ENCODE data around the gene GFI1. TPM values are rescaled to one million over a fixed set of nuclear protein-coding genes. Genes with fewer than 3 reads are reported as not detected.
A peak's percentile ranks its signal among the peaks of the same experiment; 100 is the strongest.

The GFI1 gene
- total and polyA plus RNA-seq, 2 experiments from 2014 or later: 0.10 TPM; not detected in 1

- WGBS (ENCODE audit: low lambda C conversion rate, missing lambda C conversion rate): 100% methylated on average over 1 of the region's 1 CpG
- no peak for TF ChIP-seq EZH2phosphoT487 (IDR thresholded peaks at IDR 0.05; ENCODE audit: low read depth, severe bottlenecking, unreplicated experiment)
- no peak for TF ChIP-seq EZH2 (IDR thresholded peaks at IDR 0.05; ENCODE audit: borderline replicate concordance)
- no peak for TF ChIP-seq CTCF (IDR thresholded peaks at IDR 0.05; ENCODE audit: poor library complexity)
- DNase-seq (ENCODE audit: low spot score): no peak
These were observed 22.9 kb upstream of the GFI1 start for GRCh38 chr1:92509619-92510018.

GRCh38 chr1:92505015-92505692 is 18.4 kb upstream of the GFI1 start:
- Histone ChIP-seq H3K27ac (no peak overlapping the region), H2AFZ (no peak overlapping the region), H3K79me2 (no peaks in the 10 kb centered on the region), H3K9me2 (replicated peaks; ENCODE audit: insufficient read depth) (no peaks in the 10 kb centered on the region), H3K4me3 (no peak overlapping the region), H4K20me1 (ENCODE audit: insufficient read depth, poor library complexity, severe bottlenecking) (no peaks in the 10 kb centered on the region), H3K4me1 (ENCODE audit: insufficient read depth) (no peaks in the 10 kb centered on the region), H3K27me3 (no peaks in the 10 kb centered on the region), H3K36me3 (replicated peaks; ENCODE audit: insufficient read depth, low read depth) (no peaks in the 10 kb centered on the region), H3K9me3 (ENCODE audit: low read depth) (no peaks in the 10 kb centered on the region), H3K4me2 (no peak overlapping the region)
- DNase-seq (ENCODE audit: low spot score): peak; percentile 7
- WGBS (ENCODE audit: low lambda C conversion rate, missing lambda C conversion rate): 77% methylated on average over 6 of the region's 6 CpGs
- TF ChIP-seq CTCF (IDR thresholded peaks at IDR 0.05; ENCODE audit: poor library complexity): no peak
- no peak for TF ChIP-seq EZH2phosphoT487 (IDR thresholded peaks at IDR 0.05; ENCODE audit: low read depth, severe bottlenecking, unreplicated experiment)

More at GRCh38 chr1:92509619-92510018, 22.9 kb upstream of the GFI1 start:
- Histone ChIP-seq H2AFZ (no peak overlapping the region), H3K27ac (no peak overlapping the region), H3K9me2 (replicated peaks; ENCODE audit: insufficient read depth) (no peaks in the 10 kb centered on the region), H3K4me1 (ENCODE audit: insufficient read depth) (no peaks in the 10 kb centered on the region), H3K27me3 (no peaks in the 10 kb centered on the region), H3K4me3 (no peak overlapping the region), H3K4me2 (no peak overlapping the region), H3K79me2 (no peaks in the 10 kb centered on the region), H4K20me1 (ENCODE audit: insufficient read depth, poor library complexity, severe bottlenecking) (no peaks in the 10 kb centered on the region), H3K36me3 (replicated peaks; ENCODE audit: insufficient read depth, low read depth) (no peaks in the 10 kb centered on the region), H3K9me3 (ENCODE audit: low read depth) (no peaks in the 10 kb centered on the region)

- H3K4me1 ChIP-seq (ENCODE audit: insufficient read depth): no peaks in the 10 kb centered on the region
- H3K27me3 ChIP-seq: no peaks in the 10 kb centered on the region
- H3K36me3 ChIP-seq (replicated peaks; ENCODE audit: insufficient read depth, low read depth): no peaks in the 10 kb centered on the region
- no peaks in the 10 kb centered on the region for H3K79me2 ChIP-seq
- H3K4me3 ChIP-seq: no peak overlapping the region
- H3K27ac ChIP-seq: no peak overlapping the region
- no peaks in the 10 kb centered on the region for H3K9me3 ChIP-seq (ENCODE audit: low read depth)
- no peaks in the 10 kb centered on the region for H4K20me1 ChIP-seq (ENCODE audit: insufficient read depth, poor library complexity, severe bottlenecking)
- DNase-seq (ENCODE audit: low spot score): no peak
- TF ChIP-seq EZH2 (IDR thresholded peaks at IDR 0.05; ENCODE audit: borderline replicate concordance) (no peak), CTCF (IDR thresholded peaks at IDR 0.05; ENCODE audit: poor library complexity) (no peak), EZH2phosphoT487 (IDR thresholded peaks at IDR 0.05; ENCODE audit: low read depth, severe bottlenecking, unreplicated experiment) (no peak)
- WGBS (ENCODE audit: low lambda C conversion rate, missing lambda C conversion rate): 89% methylated on average over 8 of the region's 8 CpGs
- H2AFZ ChIP-seq: no peak overlapping the region
- no peak overlapping the region for H3K4me2 ChIP-seq
- H3K9me2 ChIP-seq (replicated peaks; ENCODE audit: insufficient read depth): no peaks in the 10 kb centered on the region
These were observed 17.7 kb upstream of the GFI1 start for GRCh38 chr1:92504291-92505014.
